MCF 10A (cell line): Measurements from ENCODE around the gene SHMT1. TPM values are rescaled to one million over a fixed set of nuclear protein-coding genes. Genes with fewer than 3 reads are reported as not detected.
A peak's percentile ranks its signal among the peaks of the same experiment; 100 is the strongest.
"Not testable (repeated sequence)": the region's sequence is repeated elsewhere in the genome, so short reads cannot be mapped to it uniquely, and the experiment has no call there.

Source experiments
- BruUV-seq: library from RNA; stranded (reverse); fragments of 400-500 nt; replicated peaks from 2 replicates; lab custom pipeline; 2021; lab: Mats Ljungman, UMichigan
- CTCF ChIA-PET: fragments of 300-600 bp; sonication (Branson Sonifier 250); formaldehyde crosslinking; extraction: SDS; loops from one replicate; lab custom pipeline; 2021; ENCODE audit warnings: antibody characterized with exemption, inconsistent platforms; lab: Yijun Ruan, JAX
- POLR2A ChIA-PET: fragments of 300-600, 350-650 bp; sonication (Branson Sonifier 250); formaldehyde crosslinking; extraction: SDS; loops from one replicate; lab custom pipeline; 2020; ENCODE audit warnings: antibody characterized with exemption, inconsistent platforms; lab: Yijun Ruan, JAX
- DNase-seq: peaks from one replicate; pipeline ENCODE4 v3.0.0-alpha.2; 2018; ENCODE audit not compliant: unreplicated experiment
- H3K27ac Mint-ChIP-seq: one replicate; pipeline ENCODE4 v1.8.0; 2022; ENCODE audit warnings: mild to moderate bottlenecking, low read depth, mixed read lengths; ENCODE audit not compliant: unreplicated experiment
- H3K27me3 Mint-ChIP-seq: one replicate; pipeline ENCODE4 v1.8.0; 2022; ENCODE audit warnings: mixed read lengths; ENCODE audit not compliant: insufficient read depth, unreplicated experiment
- H3K36me3 Mint-ChIP-seq: one replicate; pipeline ENCODE4 v1.8.0; 2022; ENCODE audit warnings: mild to moderate bottlenecking, moderate library complexity, mixed read lengths; ENCODE audit not compliant: insufficient read depth, unreplicated experiment
- H3K4me1 Mint-ChIP-seq: one replicate; pipeline ENCODE4 v1.8.0; 2022; ENCODE audit warnings: mixed read lengths; ENCODE audit not compliant: insufficient read depth, unreplicated experiment
- H3K4me3 Mint-ChIP-seq: one replicate; pipeline ENCODE4 v1.8.0; 2022; ENCODE audit warnings: mild to moderate bottlenecking, moderate library complexity, mixed read lengths; ENCODE audit not compliant: unreplicated experiment
- H3K9me3 Mint-ChIP-seq: one replicate; pipeline ENCODE4 v1.8.0; 2022; ENCODE audit warnings: mixed read lengths; ENCODE audit not compliant: unreplicated experiment
- intact Hi-C: fragments of 100-400 bp; cut with micrococcal nuclease; formaldehyde crosslinking; loops from 2 replicates; pipeline ENCODE4 v1.14.1; 2022
- total RNA-seq: library from RNA; stranded (reverse); gene quantifications from 2 replicates; pipeline ENCODE4 v1.2.3, GENCODE V29; 2022
- TF ChIP-seq, protein P1 (sequence below): fragments of 200-600 bp; IDR thresholded peaks from one replicate; pipeline ENCODE4 v1.8.0; 2022; ENCODE audit warnings: antibody characterized with exemption, mild to moderate bottlenecking; ENCODE audit not compliant: unreplicated experiment

Gene SHMT1
- total RNA-seq, 1 experiment from 2014 or later, result 23.0 TPM

DNA sequence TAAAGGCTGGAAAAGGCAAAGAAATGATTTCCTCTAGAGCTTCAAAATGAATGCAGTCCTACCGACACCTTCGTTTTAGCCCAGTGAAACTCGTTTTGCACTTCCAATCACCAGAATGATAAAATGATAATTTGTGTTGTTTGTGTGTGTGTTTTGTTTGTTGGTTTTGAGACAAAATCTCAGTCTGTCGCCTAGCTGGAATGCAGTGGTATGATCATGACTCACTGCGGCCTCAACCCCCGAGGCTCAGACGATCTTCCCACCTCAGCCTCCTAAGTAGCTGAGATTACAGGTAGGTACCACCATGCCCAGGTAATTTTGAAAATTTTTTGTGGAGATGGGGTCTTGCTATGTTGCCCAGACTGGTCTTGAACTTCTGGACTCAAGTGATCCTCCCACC is 10.9 kb upstream of the SHMT1 start:
- peaks cover 28% of the 10 kb centered on the region for H3K4me1 Mint-ChIP-seq
- no peaks in the 10 kb centered on the region for H3K9me3 Mint-ChIP-seq
- BruUV-seq, result no TSS peak
- intact Hi-C loops, result no loop called here
- ChIA-PET CTCF (no interaction called here), POLR2A (interaction anchor here (1.7 kb wide), 1 partner anchor 11 kb away, joined by 5 read pairs; the partner anchor contains the start of gene SHMT1)
- H3K36me3 Mint-ChIP-seq, result peaks cover 5% of the 10 kb centered on the region
- H3K27ac Mint-ChIP-seq, result no peak overlapping the region
- no peaks in the 10 kb centered on the region for H3K27me3 Mint-ChIP-seq
- TF ChIP-seq, protein P1, sequence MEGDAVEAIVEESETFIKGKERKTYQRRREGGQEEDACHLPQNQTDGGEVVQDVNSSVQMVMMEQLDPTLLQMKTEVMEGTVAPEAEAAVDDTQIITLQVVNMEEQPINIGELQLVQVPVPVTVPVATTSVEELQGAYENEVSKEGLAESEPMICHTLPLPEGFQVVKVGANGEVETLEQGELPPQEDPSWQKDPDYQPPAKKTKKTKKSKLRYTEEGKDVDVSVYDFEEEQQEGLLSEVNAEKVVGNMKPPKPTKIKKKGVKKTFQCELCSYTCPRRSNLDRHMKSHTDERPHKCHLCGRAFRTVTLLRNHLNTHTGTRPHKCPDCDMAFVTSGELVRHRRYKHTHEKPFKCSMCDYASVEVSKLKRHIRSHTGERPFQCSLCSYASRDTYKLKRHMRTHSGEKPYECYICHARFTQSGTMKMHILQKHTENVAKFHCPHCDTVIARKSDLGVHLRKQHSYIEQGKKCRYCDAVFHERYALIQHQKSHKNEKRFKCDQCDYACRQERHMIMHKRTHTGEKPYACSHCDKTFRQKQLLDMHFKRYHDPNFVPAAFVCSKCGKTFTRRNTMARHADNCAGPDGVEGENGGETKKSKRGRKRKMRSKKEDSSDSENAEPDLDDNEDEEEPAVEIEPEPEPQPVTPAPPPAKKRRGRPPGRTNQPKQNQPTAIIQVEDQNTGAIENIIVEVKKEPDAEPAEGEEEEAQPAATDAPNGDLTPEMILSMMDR, result no peak
- H3K4me3 Mint-ChIP-seq, result no peak overlapping the region
- no peak for DNase-seq

DNA sequence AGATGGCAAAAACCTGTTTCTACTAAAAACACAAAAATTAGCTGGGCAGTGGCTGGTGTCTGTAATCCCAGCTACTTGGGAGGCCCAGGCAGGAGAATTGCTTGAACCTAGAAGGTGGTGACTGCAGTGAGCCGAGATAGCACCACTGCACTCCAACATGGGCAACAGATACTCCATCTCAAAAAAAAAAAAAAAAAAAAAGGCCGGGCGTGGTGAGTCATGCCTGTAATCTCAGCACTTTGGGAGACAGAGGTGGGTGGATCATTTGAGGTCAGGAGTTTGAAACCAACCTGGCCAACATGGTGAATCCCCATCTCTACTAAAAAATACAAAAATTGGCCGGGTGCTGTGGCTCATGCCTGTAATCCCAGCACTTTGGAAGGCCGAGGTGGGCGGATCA is 9.8 kb upstream of the SHMT1 start:
- H3K4me1 Mint-ChIP-seq, result peaks cover 26% of the 10 kb centered on the region
- H3K27ac Mint-ChIP-seq, H3K27me3 Mint-ChIP-seq, H3K36me3 Mint-ChIP-seq, H3K4me3 Mint-ChIP-seq, POLR2A ChIA-PET, DNase-seq, intact Hi-C loops, BruUV-seq, H3K9me3 Mint-ChIP-seq, CTCF ChIA-PET: not testable (repeated sequence)

DNA sequence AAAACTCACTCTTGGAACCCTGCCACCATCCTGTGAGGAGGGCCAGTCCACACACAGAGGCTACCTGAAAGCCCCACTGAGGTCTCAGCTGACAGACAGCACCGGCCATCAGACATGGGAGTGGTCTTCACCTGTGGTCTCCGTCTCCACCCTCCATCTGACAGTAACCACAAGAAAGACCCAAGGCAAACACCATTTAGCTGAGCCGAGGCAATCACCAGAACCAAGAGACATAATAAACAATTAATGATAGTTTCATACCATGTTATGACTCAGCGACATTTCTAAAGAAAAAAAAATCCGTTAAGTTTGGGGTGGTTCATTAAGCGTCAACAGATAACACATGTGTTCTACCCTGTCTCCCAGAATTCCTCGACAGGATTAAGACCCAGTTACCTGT is 8.1 kb upstream of the SHMT1 start:
- TF ChIP-seq, protein P1, result no peak
- no peak overlapping the region for H3K27ac Mint-ChIP-seq
- CTCF ChIA-PET, result no interaction called here
- H3K27me3 Mint-ChIP-seq, result no peaks in the 10 kb centered on the region
- no peaks in the 10 kb centered on the region for H3K9me3 Mint-ChIP-seq
- H3K4me1 Mint-ChIP-seq, result peaks cover 13% of the 10 kb centered on the region
- POLR2A ChIA-PET, result no interaction called here
- DNase-seq, result no peak
- BruUV-seq, result no TSS peak
- intact Hi-C loops, result no loop called here
- H3K4me3 Mint-ChIP-seq, result no peak overlapping the region
- no peaks in the 10 kb centered on the region for H3K36me3 Mint-ChIP-seq

DNA sequence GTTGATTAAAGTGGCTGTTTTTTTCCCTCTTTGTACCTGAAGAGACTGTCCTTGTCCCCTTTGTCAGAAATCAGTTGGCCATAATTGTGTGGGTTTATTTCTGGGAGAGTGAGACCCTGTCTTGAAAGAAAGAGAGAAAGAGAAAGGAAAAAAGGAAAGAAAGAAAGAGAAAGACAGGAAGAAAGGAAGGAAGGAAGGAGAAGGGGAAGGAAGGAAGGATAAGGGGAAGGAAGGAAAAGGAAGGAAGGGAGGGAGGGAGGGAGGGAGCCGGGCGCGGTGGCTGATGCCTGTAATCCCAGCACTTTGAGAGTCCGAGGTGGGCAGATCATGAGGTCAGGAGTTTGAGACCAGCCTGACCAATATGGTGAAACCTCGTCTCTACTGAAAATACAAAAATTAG is 7.4 kb upstream of the SHMT1 start:
- Mint-ChIP-seq H3K4me3 (no peak overlapping the region), H3K36me3 (no peaks in the 10 kb centered on the region), H3K27ac (no peak overlapping the region), H3K9me3 (no peaks in the 10 kb centered on the region), H3K27me3 (no peaks in the 10 kb centered on the region), H3K4me1 (peaks cover 13% of the 10 kb centered on the region)
- CTCF ChIA-PET, result no interaction called here
- no peak for DNase-seq
- POLR2A ChIA-PET, result no interaction called here
- TF ChIP-seq, protein P1, result no peak
- no TSS peak for BruUV-seq
- intact Hi-C loops, result no loop called here

DNA sequence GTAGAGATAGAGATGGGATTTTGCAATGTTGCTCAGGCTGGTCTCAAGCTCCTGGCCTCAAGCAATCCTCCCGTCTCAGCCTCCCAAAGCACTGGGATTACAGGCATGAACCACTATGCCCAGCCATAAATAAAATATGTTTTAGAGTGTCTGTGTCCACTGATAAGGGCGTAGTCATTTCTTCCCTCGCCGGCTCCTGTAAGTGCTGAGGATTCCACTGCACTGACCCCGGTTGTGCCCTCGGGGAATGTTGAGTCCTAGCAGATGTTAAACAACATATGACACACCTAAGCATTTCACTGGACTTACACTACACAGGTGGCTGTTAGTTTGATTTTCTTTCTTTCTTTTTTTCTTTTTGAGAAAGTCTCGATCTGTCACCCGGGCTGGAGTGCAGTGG is 5.6 kb upstream of the SHMT1 start:
- H3K36me3 Mint-ChIP-seq, result no peaks in the 10 kb centered on the region
- H3K4me1 Mint-ChIP-seq, result peaks cover 13% of the 10 kb centered on the region
- H3K27me3 Mint-ChIP-seq, result no peaks in the 10 kb centered on the region
- no peak overlapping the region for H3K27ac Mint-ChIP-seq
- no peak overlapping the region for H3K4me3 Mint-ChIP-seq
- no TSS peak for BruUV-seq
- intact Hi-C loops, result no loop called here
- TF ChIP-seq, protein P1, result no peak
- no peaks in the 10 kb centered on the region for H3K9me3 Mint-ChIP-seq
- ChIA-PET CTCF (no interaction called here), POLR2A (interaction anchor here (0.7 kb wide), 1 partner anchor 12 kb away, joined by 3 read pairs; no protein-coding TSS in a partner anchor)
- peak; percentile 47 for DNase-seq
